HL-60 (cell line): ENCODE results near the gene C7orf57.

ENCODE experiments used
- DNase-seq, 2 experiments: peaks; one replicate each; pipeline ENCODE4 v3.0.0-alpha.2; 2010 to 2020; ENCODE audit warnings: low read depth in 1 of 2, low spot score in 1 of 2
- H3K27ac ChIP-seq: fragments of 250-450 bp; sonication (Bioruptor Pico); replicated peaks from 2 replicates; pipeline ENCODE4 v1.5.1; 2020; ENCODE audit warnings: mild to moderate bottlenecking, moderate library complexity
- H3K27me3 ChIP-seq: fragments of 250-450 bp; sonication (Bioruptor Pico); 2 replicates; pipeline ENCODE4 v1.5.1; 2021; ENCODE audit warnings: mild to moderate bottlenecking, moderate library complexity; ENCODE audit not compliant: insufficient read depth, poor library complexity, severe bottlenecking
- H3K4me3 ChIP-seq: replicated peaks from 2 replicates; pipeline ENCODE4 v1.5.1; 2011; ENCODE audit warnings: mild to moderate bottlenecking, control low read depth, low read length; ENCODE audit not compliant: insufficient read depth
- CTCF ChIP-seq: IDR thresholded peaks from one replicate; pipeline ENCODE4 v1.5.1; 2011; ENCODE audit warnings: low read length, control low read depth, inconsistent platforms; ENCODE audit not compliant: insufficient read depth
- GABPA ChIP-seq: IDR thresholded peaks from 2 replicates; pipeline ENCODE4 v1.6.1; 2012; ENCODE audit warnings: low read depth
- POLR2AphosphoS5 ChIP-seq: IDR thresholded peaks from 2 replicates; pipeline ENCODE4 v1.6.1; 2012; ENCODE audit warnings: low read depth
- SPI1 ChIP-seq: IDR thresholded peaks from 2 replicates; pipeline ENCODE4 v1.6.1; 2012; ENCODE audit warnings: low read depth, mild to moderate bottlenecking, borderline replicate concordance
- TF ChIP-seq, protein P1 (sequence below): IDR thresholded peaks from 2 replicates; pipeline ENCODE4 v1.6.1; 2012; ENCODE audit warnings: low read depth; ENCODE audit not compliant: insufficient replicate concordance

The C7orf57 gene

GRCh38 chr7:48098846-48099245 is 63.5 kb downstream of the C7orf57 start:
- no peaks in the 10 kb centered on the region for H3K27me3 ChIP-seq
- no peak overlapping the region for H3K27ac ChIP-seq
- H3K4me3 ChIP-seq: no peak overlapping the region
- DNase-seq: no peak
- TF ChIP-seq CTCF (no peak), POLR2AphosphoS5 (no peak), SPI1 (no peak), GABPA (no peak)
- TF ChIP-seq, protein P1, sequence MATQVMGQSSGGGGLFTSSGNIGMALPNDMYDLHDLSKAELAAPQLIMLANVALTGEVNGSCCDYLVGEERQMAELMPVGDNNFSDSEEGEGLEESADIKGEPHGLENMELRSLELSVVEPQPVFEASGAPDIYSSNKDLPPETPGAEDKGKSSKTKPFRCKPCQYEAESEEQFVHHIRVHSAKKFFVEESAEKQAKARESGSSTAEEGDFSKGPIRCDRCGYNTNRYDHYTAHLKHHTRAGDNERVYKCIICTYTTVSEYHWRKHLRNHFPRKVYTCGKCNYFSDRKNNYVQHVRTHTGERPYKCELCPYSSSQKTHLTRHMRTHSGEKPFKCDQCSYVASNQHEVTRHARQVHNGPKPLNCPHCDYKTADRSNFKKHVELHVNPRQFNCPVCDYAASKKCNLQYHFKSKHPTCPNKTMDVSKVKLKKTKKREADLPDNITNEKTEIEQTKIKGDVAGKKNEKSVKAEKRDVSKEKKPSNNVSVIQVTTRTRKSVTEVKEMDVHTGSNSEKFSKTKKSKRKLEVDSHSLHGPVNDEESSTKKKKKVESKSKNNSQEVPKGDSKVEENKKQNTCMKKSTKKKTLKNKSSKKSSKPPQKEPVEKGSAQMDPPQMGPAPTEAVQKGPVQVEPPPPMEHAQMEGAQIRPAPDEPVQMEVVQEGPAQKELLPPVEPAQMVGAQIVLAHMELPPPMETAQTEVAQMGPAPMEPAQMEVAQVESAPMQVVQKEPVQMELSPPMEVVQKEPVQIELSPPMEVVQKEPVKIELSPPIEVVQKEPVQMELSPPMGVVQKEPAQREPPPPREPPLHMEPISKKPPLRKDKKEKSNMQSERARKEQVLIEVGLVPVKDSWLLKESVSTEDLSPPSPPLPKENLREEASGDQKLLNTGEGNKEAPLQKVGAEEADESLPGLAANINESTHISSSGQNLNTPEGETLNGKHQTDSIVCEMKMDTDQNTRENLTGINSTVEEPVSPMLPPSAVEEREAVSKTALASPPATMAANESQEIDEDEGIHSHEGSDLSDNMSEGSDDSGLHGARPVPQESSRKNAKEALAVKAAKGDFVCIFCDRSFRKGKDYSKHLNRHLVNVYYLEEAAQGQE: no peak

- Histone ChIP-seq H3K4me3 (no peak overlapping the region), H3K27me3 (no peaks in the 10 kb centered on the region), H3K27ac (no peak overlapping the region)
- DNase-seq: no peak
- TF ChIP-seq GABPA (no peak), CTCF (no peak), POLR2AphosphoS5 (no peak), SPI1 (no peak)
- TF ChIP-seq, protein P1: no peak
These were observed 64.4 kb downstream of the C7orf57 start for GRCh38 chr7:48099781-48100180.

GRCh38 chr7:48101352-48101751 is 66.0 kb downstream of the C7orf57 start:
- no peaks in the 10 kb centered on the region for H3K27me3 ChIP-seq
- no peak overlapping the region for H3K4me3 ChIP-seq
- no peak overlapping the region for H3K27ac ChIP-seq
- no peak for DNase-seq
- TF ChIP-seq POLR2AphosphoS5: no peak
- TF ChIP-seq GABPA: no peak
- TF ChIP-seq, protein P1: no peak
- TF ChIP-seq CTCF: no peak
- TF ChIP-seq SPI1: no peak
